ENCODE measurements around the gene TMEM242.

- TF ChIP-seq, protein P1, sequence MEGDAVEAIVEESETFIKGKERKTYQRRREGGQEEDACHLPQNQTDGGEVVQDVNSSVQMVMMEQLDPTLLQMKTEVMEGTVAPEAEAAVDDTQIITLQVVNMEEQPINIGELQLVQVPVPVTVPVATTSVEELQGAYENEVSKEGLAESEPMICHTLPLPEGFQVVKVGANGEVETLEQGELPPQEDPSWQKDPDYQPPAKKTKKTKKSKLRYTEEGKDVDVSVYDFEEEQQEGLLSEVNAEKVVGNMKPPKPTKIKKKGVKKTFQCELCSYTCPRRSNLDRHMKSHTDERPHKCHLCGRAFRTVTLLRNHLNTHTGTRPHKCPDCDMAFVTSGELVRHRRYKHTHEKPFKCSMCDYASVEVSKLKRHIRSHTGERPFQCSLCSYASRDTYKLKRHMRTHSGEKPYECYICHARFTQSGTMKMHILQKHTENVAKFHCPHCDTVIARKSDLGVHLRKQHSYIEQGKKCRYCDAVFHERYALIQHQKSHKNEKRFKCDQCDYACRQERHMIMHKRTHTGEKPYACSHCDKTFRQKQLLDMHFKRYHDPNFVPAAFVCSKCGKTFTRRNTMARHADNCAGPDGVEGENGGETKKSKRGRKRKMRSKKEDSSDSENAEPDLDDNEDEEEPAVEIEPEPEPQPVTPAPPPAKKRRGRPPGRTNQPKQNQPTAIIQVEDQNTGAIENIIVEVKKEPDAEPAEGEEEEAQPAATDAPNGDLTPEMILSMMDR (IDR thresholded peaks at IDR 0.05): no peak
- TF ChIP-seq POLR2A (IDR thresholded peaks at IDR 0.05): no peak
These were observed 47.4 kb upstream of the TMEM242 start for GRCh38 chr6:157370755-157371154.

Measured in esophagus squamous epithelium (tissue), 4 donors.